Neural cell (in vitro differentiated cells): ENCODE measurements around the gene SPRY4. TPM values are rescaled to one million over a fixed set of nuclear protein-coding genes. Genes with fewer than 3 reads are reported as not detected.

Experiments
- H2AFZ ChIP-seq: fragments of 200-600, 300-800 bp; sonication (generic), shearing (Covaris generic); 2 replicates; pipeline ENCODE4 v1.6.0; 2014; ENCODE audit warnings: low read depth, mild to moderate bottlenecking, antibody characterized with exemption, low read length, moderate library complexity
- H3F3A ChIP-seq: fragments of 200-600 bp; shearing (Covaris generic); 2 replicates; pipeline ENCODE4 v1.6.1; 2016; ENCODE audit warnings: mild to moderate bottlenecking, moderate library complexity, mixed read lengths, antibody characterized with exemption, low read length; ENCODE audit not compliant: insufficient read depth, poor library complexity, severe bottlenecking
- H3K27ac ChIP-seq: fragments of 200-600, 300-800 bp; sonication (generic), shearing (Covaris generic); 2 replicates; pipeline ENCODE4 v1.5.1; 2014; ENCODE audit warnings: mild to moderate bottlenecking, low read length, moderate library complexity
- H3K27me3 ChIP-seq: fragments of 300-800, 200-600 bp; sonication (generic), shearing (Covaris generic); 2 replicates; pipeline ENCODE4 v1.6.0; 2014; ENCODE audit warnings: mild to moderate bottlenecking, low read depth, low read length, moderate library complexity; ENCODE audit not compliant: insufficient read depth
- H3K36me3 ChIP-seq: fragments of 300-800, 200-600 bp; sonication (generic), shearing (Covaris generic); 2 replicates; pipeline ENCODE4 v1.5.1; 2014; ENCODE audit warnings: mild to moderate bottlenecking, antibody characterized with exemption, low read length, moderate library complexity; ENCODE audit not compliant: insufficient read depth
- H3K4me2 ChIP-seq: fragments of 300-800, 200-600 bp; sonication (generic), shearing (Covaris generic); 2 replicates; pipeline ENCODE4 v1.6.0; 2014; ENCODE audit warnings: mild to moderate bottlenecking, low read length
- H3K4me3 ChIP-seq: fragments of 300-800, 200-600 bp; sonication (generic), shearing (Covaris generic); 2 replicates; pipeline ENCODE4 v1.5.1; 2014; ENCODE audit warnings: mild to moderate bottlenecking, low read length, moderate library complexity
- H3K79me2 ChIP-seq: fragments of 200-600 bp; shearing (Covaris generic); replicated peaks from 2 replicates; pipeline ENCODE4 v1.6.0; 2014; ENCODE audit warnings: mild to moderate bottlenecking, low read length, moderate library complexity; ENCODE audit not compliant: insufficient read depth
- H3K9ac ChIP-seq: fragments of 300-800, 200-600 bp; sonication (generic), shearing (Covaris generic); 2 replicates; pipeline ENCODE4 v1.6.1; 2016; ENCODE audit warnings: mild to moderate bottlenecking, low read length, mixed read lengths
- H3K9me2 ChIP-seq: fragments of 200-600 bp; shearing (Covaris generic); 2 replicates; pipeline ENCODE4 v1.6.1; 2016; ENCODE audit warnings: mild to moderate bottlenecking, low read length, mixed read lengths; ENCODE audit not compliant: insufficient read depth
- H3K9me3 ChIP-seq: fragments of 200-600, 300-800 bp; sonication (generic), shearing (Covaris generic); 2 replicates; pipeline ENCODE4 v1.6.1; 2016; ENCODE audit warnings: mild to moderate bottlenecking, mixed run types, low read length, moderate library complexity, mixed read lengths
- H4K20me1 ChIP-seq: fragments of 200-600 bp; shearing (Covaris generic); 2 replicates; pipeline ENCODE4 v1.6.1; 2016; ENCODE audit warnings: mild to moderate bottlenecking, mixed run types; ENCODE audit not compliant: insufficient read depth
- CTCF ChIP-seq: fragments of 450-650 bp; IDR thresholded peaks from 2 replicates; pipeline ENCODE4 v1.5.1; 2014; ENCODE audit warnings: antibody characterized with exemption, mild to moderate bottlenecking, moderate library complexity; ENCODE audit not compliant: poor library complexity, severe bottlenecking
- EP300 ChIP-seq: fragments of 450-650 bp; conservative IDR thresholded peaks from 2 replicates; pipeline ENCODE4 v1.6.1; 2014; ENCODE audit warnings: antibody characterized with exemption, mild to moderate bottlenecking, moderate library complexity; ENCODE audit not compliant: poor library complexity, severe bottlenecking
- EZH2 ChIP-seq: fragments of 200-600, 300-800 bp; shearing (Covaris generic), sonication (generic); IDR thresholded peaks from 2 replicates; pipeline ENCODE4 v1.6.1; 2014; ENCODE audit warnings: antibody characterized with exemption, low read length, borderline replicate concordance, mild to moderate bottlenecking; ENCODE audit not compliant: insufficient read depth, poor library complexity, severe bottlenecking
- MXI1 ChIP-seq: fragments of 450-650 bp; conservative IDR thresholded peaks from 2 replicates; pipeline ENCODE4 v1.6.1; 2014; ENCODE audit warnings: antibody characterized with exemption, mild to moderate bottlenecking; ENCODE audit not compliant: poor library complexity, severe bottlenecking
- POLR2AphosphoS5 ChIP-seq: IDR thresholded peaks from 2 replicates; pipeline ENCODE4 v1.6.1; 2012
- RAD21 ChIP-seq: fragments of 450-650 bp; conservative IDR thresholded peaks from 2 replicates; pipeline ENCODE4 v1.6.1; 2014; ENCODE audit warnings: antibody characterized with exemption, mild to moderate bottlenecking, moderate library complexity
- REST ChIP-seq: IDR thresholded peaks from 2 replicates; pipeline ENCODE4 v1.6.1; 2012; ENCODE audit warnings: borderline replicate concordance
- SMC3 ChIP-seq: fragments of 450-650 bp; conservative IDR thresholded peaks from 2 replicates; pipeline ENCODE4 v1.6.1; 2014; ENCODE audit warnings: antibody characterized with exemption, mild to moderate bottlenecking, moderate library complexity; ENCODE audit not compliant: poor library complexity
- TAF1 ChIP-seq: IDR thresholded peaks from 2 replicates; pipeline ENCODE4 v1.6.1; 2012; ENCODE audit warnings: low read depth
- polyA plus RNA-seq: library from polyadenylated mRNA; depleted of rRNA; stranded (reverse); fragments of >200 nt; gene quantifications from 2 replicates; pipeline ENCODE4 v1.2.3, GENCODE V29; 2014

SPRY4 gene
- polyA plus RNA-seq, 1 donor from 2014 or later: 0.47 TPM

- H3K27ac ChIP-seq: no peak overlapping the region
- H3K27me3 ChIP-seq: peaks cover 87% of the 10 kb centered on the region
- no peaks in the 10 kb centered on the region for H4K20me1 ChIP-seq
- H3K36me3 ChIP-seq: no peaks in the 10 kb centered on the region
- H3K79me2 ChIP-seq: no peaks in the 10 kb centered on the region
- no peak overlapping the region for H3K4me2 ChIP-seq
- no peak overlapping the region for H2AFZ ChIP-seq
- TF ChIP-seq TAF1: no peak
- no peak for TF ChIP-seq EZH2
- H3K9ac ChIP-seq: no peak overlapping the region
- H3K9me3 ChIP-seq: no peaks in the 10 kb centered on the region
- H3K9me2 ChIP-seq: no peaks in the 10 kb centered on the region
- H3K4me3 ChIP-seq: no peak overlapping the region
- H3F3A ChIP-seq: peaks cover 3% of the 10 kb centered on the region
Observed at GRCh38 chr5:142322747-142323479, 1.9 kb downstream of the SPRY4 start.

GRCh38 chr5:142322403-142322746 is 2.4 kb downstream of the SPRY4 start:
- no peak overlapping the region for H2AFZ ChIP-seq
- H3K27me3 ChIP-seq: peaks cover 87% of the 10 kb centered on the region
- H3F3A ChIP-seq: peaks cover 3% of the 10 kb centered on the region
- no peak for TF ChIP-seq CTCF
- no peak for TF ChIP-seq REST
- TF ChIP-seq SMC3: no peak
- no peak for TF ChIP-seq RAD21
- no peak for TF ChIP-seq MXI1
- no peak for TF ChIP-seq TAF1
- no peak for TF ChIP-seq EZH2
- TF ChIP-seq POLR2AphosphoS5: no peak
- TF ChIP-seq EP300: no peak
- no peak overlapping the region for H3K9ac ChIP-seq
- H4K20me1 ChIP-seq: no peaks in the 10 kb centered on the region
- H3K36me3 ChIP-seq: no peaks in the 10 kb centered on the region
- no peaks in the 10 kb centered on the region for H3K79me2 ChIP-seq
- no peaks in the 10 kb centered on the region for H3K9me2 ChIP-seq
- H3K4me3 ChIP-seq: no peak overlapping the region
- H3K4me2 ChIP-seq: no peak overlapping the region
- H3K9me3 ChIP-seq: no peaks in the 10 kb centered on the region
- H3K27ac ChIP-seq: no peak overlapping the region
